ENCODE measurements around the gene NBAS.

Gene NBAS

DNA sequence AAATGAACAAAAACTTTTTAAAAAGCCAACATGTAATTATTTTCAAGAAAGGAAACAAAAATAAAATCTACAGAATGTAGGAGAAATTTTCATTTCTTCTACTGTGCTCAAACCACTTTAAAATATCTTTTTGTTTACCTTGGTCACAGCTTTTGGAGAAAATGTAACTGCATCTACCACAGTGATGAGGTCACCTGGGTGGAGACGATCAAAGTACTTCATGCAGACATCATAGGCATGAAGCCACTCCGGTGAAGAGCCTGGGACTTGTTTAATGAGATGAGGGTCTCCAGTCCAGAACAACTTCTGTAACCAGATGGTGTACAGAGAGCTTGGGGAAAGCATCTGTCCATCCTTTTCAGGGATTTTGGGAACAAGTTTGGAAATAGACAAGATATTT, 285.8 kb downstream of the NBAS start:
- DNase-seq (ENCODE audit: low read depth) = no peak
- no peak for TF ChIP-seq POLR2A (IDR thresholded peaks at IDR 0.05; ENCODE audit: extremely low read depth, insufficient read length)
- no peak for TF ChIP-seq MYC (IDR thresholded peaks at IDR 0.05; ENCODE audit: low read depth, low read length)
- TF ChIP-seq, protein P1, sequence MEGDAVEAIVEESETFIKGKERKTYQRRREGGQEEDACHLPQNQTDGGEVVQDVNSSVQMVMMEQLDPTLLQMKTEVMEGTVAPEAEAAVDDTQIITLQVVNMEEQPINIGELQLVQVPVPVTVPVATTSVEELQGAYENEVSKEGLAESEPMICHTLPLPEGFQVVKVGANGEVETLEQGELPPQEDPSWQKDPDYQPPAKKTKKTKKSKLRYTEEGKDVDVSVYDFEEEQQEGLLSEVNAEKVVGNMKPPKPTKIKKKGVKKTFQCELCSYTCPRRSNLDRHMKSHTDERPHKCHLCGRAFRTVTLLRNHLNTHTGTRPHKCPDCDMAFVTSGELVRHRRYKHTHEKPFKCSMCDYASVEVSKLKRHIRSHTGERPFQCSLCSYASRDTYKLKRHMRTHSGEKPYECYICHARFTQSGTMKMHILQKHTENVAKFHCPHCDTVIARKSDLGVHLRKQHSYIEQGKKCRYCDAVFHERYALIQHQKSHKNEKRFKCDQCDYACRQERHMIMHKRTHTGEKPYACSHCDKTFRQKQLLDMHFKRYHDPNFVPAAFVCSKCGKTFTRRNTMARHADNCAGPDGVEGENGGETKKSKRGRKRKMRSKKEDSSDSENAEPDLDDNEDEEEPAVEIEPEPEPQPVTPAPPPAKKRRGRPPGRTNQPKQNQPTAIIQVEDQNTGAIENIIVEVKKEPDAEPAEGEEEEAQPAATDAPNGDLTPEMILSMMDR (IDR thresholded peaks at IDR 0.05; ENCODE audit: low read depth, low read length) = no peak
- no peak overlapping the region for H3K4me3 ChIP-seq (ENCODE audit: low read depth, low read length)

- DNase-seq (ENCODE audit: low read depth) = no peak
- no peak overlapping the region for H3K4me3 ChIP-seq (ENCODE audit: low read depth, low read length)
- TF ChIP-seq POLR2A (IDR thresholded peaks at IDR 0.05; ENCODE audit: extremely low read depth, insufficient read length) (no peak), MYC (IDR thresholded peaks at IDR 0.05; ENCODE audit: low read depth, low read length) (no peak)
- TF ChIP-seq, protein P1 (IDR thresholded peaks at IDR 0.05; ENCODE audit: low read depth, low read length) = no peak
- TF ChIP-seq, protein P2, sequence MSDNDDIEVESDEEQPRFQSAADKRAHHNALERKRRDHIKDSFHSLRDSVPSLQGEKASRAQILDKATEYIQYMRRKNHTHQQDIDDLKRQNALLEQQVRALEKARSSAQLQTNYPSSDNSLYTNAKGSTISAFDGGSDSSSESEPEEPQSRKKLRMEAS (IDR thresholded peaks at IDR 0.05; ENCODE audit: low read depth, low read length) = no peak
Measured at GRCh38 chr2:15273452-15273851, 287.7 kb downstream of the NBAS start.

DNA sequence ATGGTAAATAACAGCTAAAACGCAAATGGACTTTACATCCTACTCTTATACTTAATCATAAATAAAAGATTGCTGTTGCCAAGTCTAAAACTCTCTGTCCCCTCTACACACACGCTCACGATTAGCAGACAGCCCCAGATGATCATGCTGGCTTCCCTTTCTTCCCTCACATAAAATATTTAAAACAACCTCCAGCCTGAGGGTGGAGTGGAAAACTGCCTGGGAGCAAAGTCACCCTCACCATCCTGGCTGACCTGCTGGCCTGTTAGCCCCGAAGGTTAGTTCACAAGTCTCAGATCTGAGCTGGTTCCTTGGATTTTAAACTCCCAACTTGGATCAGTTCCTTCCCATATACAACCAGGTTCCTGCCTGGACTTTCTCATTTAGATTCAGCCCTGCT, 288.2 kb downstream of the NBAS start:
- no peak for TF ChIP-seq POLR2A (IDR thresholded peaks at IDR 0.05; ENCODE audit: extremely low read depth, insufficient read length)
- TF ChIP-seq, protein P2 (IDR thresholded peaks at IDR 0.05; ENCODE audit: low read depth, low read length) = no peak
- no peak for TF ChIP-seq MYC (IDR thresholded peaks at IDR 0.05; ENCODE audit: low read depth, low read length)
- TF ChIP-seq, protein P1 (IDR thresholded peaks at IDR 0.05; ENCODE audit: low read depth, low read length) = no peak
- H3K4me3 ChIP-seq (ENCODE audit: low read depth, low read length) = no peak overlapping the region

DNA sequence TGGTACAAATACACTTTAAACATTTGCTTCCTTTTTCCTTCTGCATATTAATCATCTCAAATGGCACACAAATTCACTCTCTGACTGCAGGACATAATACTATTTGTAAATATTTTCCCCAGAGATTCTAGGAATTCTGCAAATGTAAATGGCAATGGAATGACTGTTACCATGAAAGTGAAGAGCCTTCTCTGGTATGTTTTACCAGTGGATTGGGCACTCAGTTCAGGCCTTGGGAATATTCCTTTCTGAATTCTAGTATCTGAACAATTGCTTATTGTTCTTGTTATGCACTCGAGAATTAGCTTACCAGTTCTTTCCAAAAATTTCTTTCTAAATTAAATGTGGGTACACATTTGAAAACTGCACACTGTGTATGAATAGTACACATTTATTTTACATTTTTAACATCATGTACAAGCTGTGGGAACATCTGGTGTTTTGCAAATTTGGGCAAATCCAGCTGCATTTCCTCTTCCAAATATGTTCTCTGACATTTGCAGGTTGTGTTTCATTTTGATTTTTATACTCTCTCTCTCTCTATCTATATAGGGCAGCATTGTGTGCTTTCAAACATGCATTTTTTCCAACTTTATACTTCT, 289.1 kb downstream of the NBAS start:
- TF ChIP-seq, protein P1 (IDR thresholded peaks at IDR 0.05; ENCODE audit: low read depth, low read length) = no peak
- no peak for DNase-seq (ENCODE audit: low read depth)
- no peak overlapping the region for H3K4me3 ChIP-seq (ENCODE audit: low read depth, low read length)

More for the DNA sequence above, 288.2 kb downstream of the NBAS start:
- DNase-seq (ENCODE audit: low read depth) = no peak

DNA sequence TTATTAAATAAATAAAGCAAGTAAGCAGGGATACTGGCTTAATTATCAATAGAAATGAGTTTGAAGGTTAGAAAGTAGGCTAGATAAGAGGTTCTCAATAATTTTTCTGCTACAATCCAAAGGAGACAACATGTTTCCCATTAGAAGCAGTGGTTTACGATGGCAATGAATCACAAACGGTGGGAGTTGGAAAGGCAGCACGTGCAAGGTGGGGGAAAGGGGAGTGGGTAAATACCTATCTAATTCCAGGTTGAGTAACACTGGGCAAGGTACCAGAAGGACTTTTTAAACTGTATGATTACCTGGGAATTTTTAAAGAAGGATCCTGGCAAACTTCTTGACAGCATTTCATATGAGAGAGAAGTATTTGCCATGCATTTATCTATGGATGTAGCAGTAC, 289.9 kb downstream of the NBAS start:
- H3K4me3 ChIP-seq (ENCODE audit: low read depth, low read length) = no peak overlapping the region
- DNase-seq (ENCODE audit: low read depth) = no peak
- TF ChIP-seq, protein P2 (IDR thresholded peaks at IDR 0.05; ENCODE audit: low read depth, low read length) = no peak
- no peak for TF ChIP-seq MYC (IDR thresholded peaks at IDR 0.05; ENCODE audit: low read depth, low read length)
- TF ChIP-seq POLR2A (IDR thresholded peaks at IDR 0.05; ENCODE audit: extremely low read depth, insufficient read length) = no peak
- TF ChIP-seq, protein P1 (IDR thresholded peaks at IDR 0.05; ENCODE audit: low read depth, low read length) = no peak

- DNase-seq (ENCODE audit: low read depth) = no peak
- TF ChIP-seq, protein P1 (IDR thresholded peaks at IDR 0.05; ENCODE audit: low read depth, low read length) = no peak
- TF ChIP-seq, protein P2 (IDR thresholded peaks at IDR 0.05; ENCODE audit: low read depth, low read length) = no peak
- TF ChIP-seq POLR2A (IDR thresholded peaks at IDR 0.05; ENCODE audit: extremely low read depth, insufficient read length) (no peak), MYC (IDR thresholded peaks at IDR 0.05; ENCODE audit: low read depth, low read length) (no peak)
- no peak overlapping the region for H3K4me3 ChIP-seq (ENCODE audit: low read depth, low read length)
Measured at GRCh38 chr2:15269043-15269442, 292.1 kb downstream of the NBAS start.
